Breast epithelium (tissue), 3 donors: Measurements from ENCODE around the gene STAT4.

Experiments
- POLR2A ChIP-seq: fragments of 450-650 bp; IDR thresholded peaks from one replicate; pipeline ENCODE4 v1.6.1; 2016; ENCODE audit warnings: antibody characterized with exemption, mild to moderate bottlenecking, moderate library complexity
- POLR2AphosphoS5 ChIP-seq, 3 donors: sonication (generic); formaldehyde crosslinking; IDR thresholded peaks; one replicate each; pipeline ENCODE4 v1.6.1; 2017; ENCODE audit warnings: antibody characterized with exemption in 3 of 3
- TF ChIP-seq, protein P1 (sequence below), 3 donors: fragments of 450-650 bp; IDR thresholded peaks; one replicate each; pipeline ENCODE4 v1.5.1; 2016 to 2017; ENCODE audit warnings: antibody characterized with exemption in 3 of 3, mild to moderate bottlenecking in 3 of 3, moderate library complexity in 3 of 3

DNA sequence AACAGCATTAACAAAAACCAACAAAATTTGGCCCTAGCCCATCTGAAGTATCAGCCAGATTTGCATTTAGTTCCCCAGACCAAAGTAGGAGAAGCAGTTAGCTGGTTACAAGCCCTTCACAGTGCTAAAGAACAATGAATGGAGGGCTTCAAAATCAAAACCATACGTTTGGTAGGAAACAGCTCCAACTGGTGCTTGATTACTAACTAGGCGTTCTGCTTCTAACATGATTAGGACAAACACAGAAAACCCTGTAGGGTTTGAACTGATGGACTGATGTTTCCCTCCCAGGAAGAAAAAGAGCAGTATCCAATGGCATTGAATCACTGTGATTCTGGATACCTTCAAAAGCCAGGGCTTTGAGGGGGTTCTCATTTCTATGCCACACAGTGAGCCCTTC is 20.5 kb upstream of the STAT4 start:
- TF ChIP-seq POLR2A (no peak), POLR2AphosphoS5 (IDR thresholded peaks at IDR 0.05) (no peak)
- TF ChIP-seq, protein P1, sequence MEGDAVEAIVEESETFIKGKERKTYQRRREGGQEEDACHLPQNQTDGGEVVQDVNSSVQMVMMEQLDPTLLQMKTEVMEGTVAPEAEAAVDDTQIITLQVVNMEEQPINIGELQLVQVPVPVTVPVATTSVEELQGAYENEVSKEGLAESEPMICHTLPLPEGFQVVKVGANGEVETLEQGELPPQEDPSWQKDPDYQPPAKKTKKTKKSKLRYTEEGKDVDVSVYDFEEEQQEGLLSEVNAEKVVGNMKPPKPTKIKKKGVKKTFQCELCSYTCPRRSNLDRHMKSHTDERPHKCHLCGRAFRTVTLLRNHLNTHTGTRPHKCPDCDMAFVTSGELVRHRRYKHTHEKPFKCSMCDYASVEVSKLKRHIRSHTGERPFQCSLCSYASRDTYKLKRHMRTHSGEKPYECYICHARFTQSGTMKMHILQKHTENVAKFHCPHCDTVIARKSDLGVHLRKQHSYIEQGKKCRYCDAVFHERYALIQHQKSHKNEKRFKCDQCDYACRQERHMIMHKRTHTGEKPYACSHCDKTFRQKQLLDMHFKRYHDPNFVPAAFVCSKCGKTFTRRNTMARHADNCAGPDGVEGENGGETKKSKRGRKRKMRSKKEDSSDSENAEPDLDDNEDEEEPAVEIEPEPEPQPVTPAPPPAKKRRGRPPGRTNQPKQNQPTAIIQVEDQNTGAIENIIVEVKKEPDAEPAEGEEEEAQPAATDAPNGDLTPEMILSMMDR (IDR thresholded peaks at IDR 0.05) = no peak
